GM20431 (cell line): Measurements from ENCODE around the gene ITIH3.

Experiments
- in situ Hi-C: fragments of 300-500 bp; cut with MseI, MboI; formaldehyde crosslinking; loops from one replicate; pipeline ENCODE4 v1.15.0; 2020; ENCODE audit warnings: low sequenced_read_pairs; ENCODE audit not compliant: unreplicated experiment

ITIH3 gene

DNA sequence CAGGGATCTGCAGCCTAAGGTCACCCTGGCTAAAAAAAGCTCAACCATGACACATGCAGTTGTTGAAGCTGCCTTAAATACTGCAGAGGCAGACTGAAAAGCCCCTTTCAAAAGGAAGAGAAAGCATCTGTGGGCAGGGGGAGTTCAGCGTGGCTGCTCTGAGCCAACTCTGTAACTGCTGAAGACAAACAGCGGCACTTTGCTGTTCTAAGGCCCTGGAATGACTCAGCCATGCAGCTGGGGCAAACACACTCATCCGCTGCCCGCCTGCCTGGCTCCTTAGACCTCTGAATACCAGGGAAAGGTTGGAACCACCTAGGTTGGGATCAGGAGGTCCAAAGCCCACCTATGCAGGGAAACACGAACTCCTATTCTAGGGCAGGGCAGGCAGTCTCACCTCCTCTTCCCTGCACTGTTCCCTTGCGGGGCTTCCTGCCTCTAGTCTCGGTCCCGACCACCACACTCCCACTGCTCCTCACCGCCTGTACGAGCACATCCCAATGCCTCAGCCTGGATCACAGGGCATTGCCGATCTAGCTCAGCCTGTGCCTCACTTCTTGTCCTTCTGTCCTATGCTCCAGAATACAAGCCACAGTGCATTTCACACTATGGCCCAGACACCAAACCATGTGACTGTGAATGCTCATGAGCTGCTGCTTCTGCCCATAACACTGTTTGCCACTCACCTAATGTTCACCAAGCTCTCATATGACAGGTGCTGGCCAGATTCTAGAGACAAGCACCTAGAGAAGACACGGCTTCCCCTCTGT lies 46.8 kb downstream of the ITIH3 start:
- in situ Hi-C loops = no loop called here

GRCh38 chr3:52841981-52842340 lies 47.4 kb downstream of the ITIH3 start:
- in situ Hi-C loops = no loop called here

DNA sequence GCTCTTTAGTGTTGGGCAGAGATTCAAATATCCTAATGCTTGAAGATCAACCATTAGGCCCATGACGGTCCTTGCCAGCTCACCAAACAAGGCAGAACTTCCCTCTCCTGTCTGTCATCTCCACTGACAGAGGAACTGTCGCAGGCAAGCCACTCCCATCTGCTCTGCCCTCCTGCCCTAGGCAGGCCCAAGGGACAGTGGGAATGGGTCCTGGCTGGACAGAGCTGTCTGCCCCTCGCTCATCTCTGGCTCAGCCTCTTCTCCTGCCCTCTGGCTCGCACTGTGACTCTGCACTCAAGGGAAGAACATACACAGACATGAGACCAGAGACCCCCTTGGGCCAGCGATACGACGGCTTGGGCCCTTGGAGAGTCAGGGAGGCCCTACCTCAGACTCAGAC lies 47.8 kb downstream of the ITIH3 start:
- in situ Hi-C loops = no loop called here

DNA sequence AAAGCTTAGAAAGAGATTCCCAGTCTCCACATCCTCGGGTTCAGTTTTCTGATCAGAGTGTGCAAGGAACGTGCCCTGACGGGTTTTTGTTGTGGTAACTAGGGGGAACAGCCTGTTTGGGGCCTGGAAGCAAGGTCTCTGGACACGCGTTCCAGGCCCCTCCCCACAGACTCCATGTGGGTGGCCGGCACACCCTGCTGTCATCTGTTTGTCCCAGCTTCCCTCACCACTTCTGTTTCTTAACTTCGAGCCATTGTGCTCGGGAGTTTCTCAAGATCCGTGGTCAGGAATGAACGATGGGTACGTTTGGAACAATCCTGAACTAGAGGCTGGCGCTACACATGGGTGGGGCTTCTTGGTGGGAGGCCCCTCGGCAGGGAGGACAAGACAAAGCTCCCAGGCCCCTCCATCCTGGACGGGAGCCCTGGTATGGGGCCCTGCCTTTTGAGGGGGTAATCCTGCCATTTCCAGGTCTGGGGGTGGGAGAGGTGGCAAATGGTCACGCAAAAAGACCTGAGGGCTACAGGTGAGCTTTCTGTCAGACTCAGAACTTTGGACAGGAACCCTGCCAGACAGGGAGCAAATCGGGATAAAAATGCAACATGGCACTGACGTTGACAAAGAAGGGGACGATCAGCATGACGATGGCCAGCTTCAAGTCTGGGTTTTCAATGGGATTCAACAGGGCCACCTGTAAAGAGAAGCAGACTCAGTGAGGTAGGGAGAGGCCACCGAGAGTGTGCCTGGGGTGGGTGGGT lies 48.7 kb downstream of the ITIH3 start:
- in situ Hi-C loops = no loop called here

- in situ Hi-C loops = no loop called here
Observed at GRCh38 chr3:52843881-52844280, 49.3 kb downstream of the ITIH3 start.

DNA sequence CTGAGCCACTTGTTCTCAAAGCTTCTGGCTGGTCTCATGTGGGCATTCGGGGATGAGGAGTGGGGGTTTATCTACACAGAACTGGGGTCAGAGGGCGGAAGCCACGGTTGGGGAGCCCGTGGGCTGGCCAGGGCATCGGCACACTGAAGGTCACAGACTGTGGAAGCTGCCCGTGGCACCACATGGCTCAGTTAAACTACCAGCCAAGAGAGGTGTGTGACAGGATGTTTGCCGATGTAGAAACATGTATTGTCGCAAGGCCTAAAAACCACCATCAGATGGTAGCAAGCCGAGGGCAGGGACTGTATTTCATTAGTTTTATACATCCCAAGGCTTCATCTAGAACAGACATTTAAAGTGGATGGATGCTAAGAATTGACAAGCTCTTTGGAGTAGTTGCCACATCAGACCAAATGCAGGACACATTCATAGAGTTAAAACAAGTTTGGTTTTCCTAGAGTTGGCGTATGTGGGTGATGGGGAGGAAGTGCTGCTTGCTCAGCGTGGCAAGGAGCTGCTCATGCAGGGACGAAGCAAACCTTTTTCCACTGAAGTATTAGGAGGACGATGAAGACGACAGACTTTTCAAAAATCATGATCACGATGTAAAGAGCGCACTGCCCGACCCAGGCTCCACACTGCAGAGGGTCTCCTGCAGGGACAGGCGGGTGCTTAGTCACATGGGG lies 49.8 kb downstream of the ITIH3 start:
- in situ Hi-C loops = no loop called here

DNA sequence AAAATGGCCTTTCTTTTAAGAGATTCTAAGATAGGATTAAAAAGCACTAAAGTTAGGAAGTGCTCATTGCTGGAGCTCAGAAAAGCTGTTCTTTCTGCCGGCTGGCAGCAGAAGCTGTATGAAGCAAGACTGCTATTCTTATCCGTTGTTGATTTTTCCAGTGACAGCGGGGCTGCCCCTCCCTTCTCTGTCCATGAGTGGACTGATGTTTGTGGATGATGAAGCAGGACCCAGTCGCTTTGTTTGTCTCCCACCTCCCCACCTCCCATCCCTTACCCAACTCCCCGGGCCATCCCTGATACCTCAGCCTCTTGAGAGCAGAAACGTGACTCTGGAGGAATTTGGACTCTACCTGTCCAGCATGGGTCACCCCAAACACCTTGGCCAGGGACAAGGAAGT lies 50.6 kb downstream of the ITIH3 start:
- in situ Hi-C loops = no loop called here

GRCh38 chr3:52845691-52846431 lies 51.3 kb downstream of the ITIH3 start:
- in situ Hi-C loops = no loop called here

DNA sequence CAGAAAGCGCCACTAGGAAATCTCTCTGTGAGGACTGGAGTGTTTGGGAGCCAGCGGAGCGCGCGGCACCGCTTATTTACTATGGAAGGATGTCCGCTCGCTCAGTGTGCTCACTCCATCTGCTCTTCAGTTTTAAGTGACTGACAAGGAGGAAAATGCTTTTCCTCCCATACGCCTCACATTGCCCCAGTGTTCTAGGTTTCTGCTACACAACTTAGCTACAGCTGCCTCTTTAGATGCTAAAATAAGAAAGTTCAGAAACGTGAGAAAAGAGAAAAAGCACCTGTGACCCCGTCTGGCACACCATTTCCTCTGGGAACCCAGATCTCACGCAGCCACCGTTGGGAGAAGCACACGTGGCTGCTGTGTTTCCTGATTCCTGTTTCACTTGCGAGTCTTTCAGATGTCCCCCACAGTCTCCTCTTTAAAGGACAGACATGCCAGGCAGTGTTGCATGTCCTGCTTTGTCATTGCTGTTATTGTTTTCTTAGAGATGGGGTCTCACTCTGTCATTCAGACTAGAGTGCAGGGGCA lies 51.9 kb downstream of the ITIH3 start:
- in situ Hi-C loops = no loop called here

DNA sequence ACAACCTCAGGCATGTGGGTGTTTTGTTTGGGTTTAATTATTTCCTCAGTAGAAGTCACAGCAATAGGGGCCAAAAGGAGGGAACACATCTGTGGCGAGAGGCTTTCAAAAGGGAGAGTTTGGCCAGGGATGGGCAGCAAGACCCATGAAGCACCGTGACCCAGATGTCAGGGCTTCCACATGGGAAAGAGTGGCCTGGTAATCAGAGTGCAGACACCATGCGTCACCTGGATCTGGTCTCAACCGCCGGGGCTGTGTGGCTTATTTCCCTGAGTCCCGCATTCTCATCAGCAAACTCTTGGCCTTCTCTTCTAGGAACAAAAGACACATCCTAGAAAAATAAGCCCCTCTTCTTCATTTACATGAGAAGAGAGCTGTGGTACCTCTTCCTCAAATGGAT lies 52.6 kb downstream of the ITIH3 start:
- in situ Hi-C loops = no loop called here

- in situ Hi-C loops = no loop called here
Observed at GRCh38 chr3:52847726-52848125, 53.1 kb downstream of the ITIH3 start.

- in situ Hi-C loops = no loop called here
Observed at GRCh38 chr3:52848617-52849016, 54.0 kb downstream of the ITIH3 start.

DNA sequence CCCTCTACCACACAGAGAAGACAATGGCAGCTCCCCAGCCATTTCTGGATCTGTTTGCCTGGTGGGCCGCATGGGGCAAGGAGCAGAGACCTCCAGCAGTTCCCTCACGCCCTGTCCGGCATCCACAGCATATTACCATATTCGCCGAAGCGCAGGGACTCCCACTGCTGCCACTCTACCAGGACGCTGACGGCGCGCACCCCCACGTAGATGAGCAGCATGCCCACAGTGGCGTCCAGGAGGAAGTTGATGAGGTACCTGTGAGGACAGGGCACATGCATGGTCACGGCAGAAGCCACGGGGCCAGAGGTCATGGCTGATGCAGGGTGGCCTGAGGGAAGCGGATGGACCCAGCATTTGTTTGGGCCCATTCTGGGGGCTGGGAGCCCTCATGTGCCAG lies 55.1 kb downstream of the ITIH3 start:
- in situ Hi-C loops = no loop called here

GRCh38 chr3:52851348-52851747 lies 56.8 kb downstream of the ITIH3 start:
- in situ Hi-C loops = no loop called here

DNA sequence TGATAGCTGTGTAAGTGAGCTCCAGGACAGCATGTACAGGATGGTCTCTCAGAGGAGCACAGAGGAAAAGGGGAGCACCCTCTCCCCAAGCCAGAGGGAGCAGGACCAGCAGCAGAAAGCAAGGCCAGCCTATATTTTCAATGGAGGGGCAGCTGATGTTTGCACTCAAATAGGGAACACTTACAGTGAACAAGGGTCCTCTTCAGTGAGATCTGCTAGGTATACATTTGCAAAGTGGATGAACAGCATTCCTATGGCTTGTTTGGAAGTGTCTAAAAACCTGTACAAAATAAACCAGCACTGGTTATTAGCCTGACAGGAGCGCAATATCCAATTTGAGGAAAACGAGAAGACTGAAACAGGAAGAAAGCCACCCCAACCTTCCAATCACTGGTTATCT lies 57.8 kb downstream of the ITIH3 start:
- in situ Hi-C loops = no loop called here

DNA sequence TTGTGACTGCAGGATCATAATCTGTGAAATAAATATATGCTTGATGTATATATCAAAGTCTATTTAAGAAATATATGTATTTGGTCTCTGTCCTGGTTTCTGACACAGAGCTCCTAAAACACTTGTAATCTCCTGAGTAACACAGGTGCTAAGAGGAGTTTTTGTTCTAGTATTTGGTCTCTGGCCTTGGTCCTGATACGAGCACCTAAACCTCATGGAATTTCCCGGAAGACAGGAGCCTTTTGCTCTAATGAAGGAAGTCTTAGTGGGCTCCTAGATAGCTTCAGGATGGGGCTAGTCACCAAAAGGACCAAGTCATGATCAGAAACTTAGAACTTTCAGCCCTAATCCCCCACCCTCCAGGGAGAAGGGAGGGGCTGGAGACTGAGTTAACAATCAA lies 59.4 kb downstream of the ITIH3 start:
- in situ Hi-C loops = no loop called here

DNA sequence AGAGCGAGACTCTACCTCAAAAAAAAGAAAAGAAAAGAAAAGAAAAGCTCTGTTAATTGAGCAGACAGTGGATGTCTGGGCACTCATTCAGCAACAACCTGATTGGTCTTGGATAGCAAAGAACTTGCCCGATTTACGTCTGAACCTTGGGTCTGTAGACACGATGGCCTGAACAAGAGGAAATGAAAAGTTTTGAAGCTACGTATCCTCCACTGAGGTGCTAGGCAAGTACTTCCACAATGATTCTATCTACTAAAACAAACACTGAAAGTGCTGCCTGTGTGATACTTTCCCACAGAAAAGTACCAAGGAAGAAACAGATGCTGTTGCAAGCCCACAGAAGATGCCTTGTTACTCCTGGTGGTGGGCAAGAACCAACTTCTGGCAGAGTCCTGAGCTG lies 62.1 kb downstream of the ITIH3 start:
- in situ Hi-C loops = no loop called here

GRCh38 chr3:52857133-52857532 lies 62.5 kb downstream of the ITIH3 start:
- in situ Hi-C loops = no loop called here

DNA sequence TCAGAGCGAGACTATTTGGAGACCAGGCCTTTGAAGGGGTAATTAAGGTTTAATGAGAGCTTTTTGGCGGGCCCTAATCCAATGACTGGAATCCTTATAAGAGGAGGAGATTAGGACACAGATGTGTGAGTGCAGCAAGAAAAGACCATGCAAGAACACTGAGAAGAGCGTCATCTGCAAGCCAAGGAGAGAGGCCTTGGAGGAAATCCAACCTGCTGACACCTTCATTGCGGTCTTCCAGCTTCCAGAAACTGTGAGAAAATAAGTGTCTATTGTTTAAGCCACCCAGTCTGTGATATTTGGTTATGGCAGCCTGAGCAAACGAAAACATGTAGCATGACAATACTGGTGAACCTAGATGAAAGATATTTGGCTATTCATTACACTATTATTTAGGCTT lies 63.3 kb downstream of the ITIH3 start:
- in situ Hi-C loops = no loop called here
